Upper lobe of right lung (tissue), 1 donor: ENCODE measurements around the gene RECK. TPM values are rescaled to one million over a fixed set of nuclear protein-coding genes. Genes with fewer than 3 reads are reported as not detected.

ENCODE experiments used
- ATAC-seq: fragments of 200-7000 bp; cut with Tn5 transposase; one replicate; pipeline ENCODE4 v1.9.1; 2020; ENCODE audit warnings: mild to moderate bottlenecking, moderate library complexity
- DNase-seq: peaks from one replicate; pipeline ENCODE4 v3.0.0-alpha.2; 2020
- H3K27ac ChIP-seq: fragments of 200-600 bp; one replicate; pipeline ENCODE4 v1.8.0; 2022
- H3K27me3 ChIP-seq: fragments of 200-600 bp; one replicate; pipeline ENCODE4 v1.8.0; 2022; ENCODE audit warnings: mild to moderate bottlenecking
- H3K36me3 ChIP-seq: fragments of 200-600 bp; one replicate; pipeline ENCODE4 v1.8.0; 2022
- H3K4me1 ChIP-seq: fragments of 200-600 bp; one replicate; pipeline ENCODE4 v1.8.0; 2022
- H3K4me3 ChIP-seq: fragments of 200-600 bp; one replicate; pipeline ENCODE4 v1.8.0; 2022; ENCODE audit warnings: mild to moderate bottlenecking
- H3K9me3 ChIP-seq: fragments of 200-600 bp; one replicate; pipeline ENCODE4 v1.8.0; 2022
- CTCF ChIP-seq: fragments of 200-600 bp; IDR thresholded peaks from one replicate; pipeline ENCODE4 v1.8.0; 2022; ENCODE audit warnings: antibody characterized with exemption
- intact Hi-C: fragments of 100-400 bp; cut with DNase I; formaldehyde crosslinking; loops from one replicate; pipeline ENCODE4 v1.11.0; 2022
- total RNA-seq: library from RNA; stranded (reverse); fragmentation: NEBNext Ultra II Directional; extraction: Animal tissue kit (Norgen Biotek cat#: 25700); gene quantifications from one replicate; pipeline ENCODE4 v1.2.1, GENCODE V29; 2021
- donor health status: DM: no; HTN: yes; CAD: no; lungs with severe emphysema.

The RECK gene
- total RNA-seq, 1 donor from 2014 or later = 20.1 TPM

- no peak for TF ChIP-seq CTCF
- no peaks in the 10 kb centered on the region for H3K4me1 ChIP-seq
- H3K9me3 ChIP-seq = no peaks in the 10 kb centered on the region
- ATAC-seq (no peak), DNase-seq (no peak)
- H3K4me3 ChIP-seq = no peak overlapping the region
- no peaks in the 10 kb centered on the region for H3K27me3 ChIP-seq
- peaks cover 6% of the 10 kb centered on the region for H3K36me3 ChIP-seq
- no peak overlapping the region for H3K27ac ChIP-seq
- intact Hi-C loops = no loop called here
Observed at GRCh38 chr9:36110434-36110833, 73.7 kb downstream of the RECK start.

DNA sequence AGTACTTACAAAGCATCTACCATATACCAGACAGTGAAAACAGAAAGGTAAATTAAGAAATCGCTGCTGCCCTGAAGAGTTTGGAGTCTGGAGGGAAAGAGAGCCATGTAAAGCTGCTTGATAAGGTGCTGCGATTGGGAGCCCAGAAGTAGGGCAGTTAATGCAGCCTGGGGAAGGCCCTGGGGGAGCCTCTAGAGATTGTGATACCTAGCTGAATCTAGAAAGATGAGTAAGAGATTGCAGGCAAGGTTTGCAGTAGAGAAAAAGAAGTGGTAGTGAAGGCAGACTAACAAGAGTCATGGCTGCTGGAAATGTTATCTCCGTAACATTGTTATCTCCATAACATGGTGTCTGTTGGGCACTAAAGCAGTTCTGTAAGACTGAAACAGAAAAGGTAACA is 75.8 kb downstream of the RECK start:
- H3K4me3 ChIP-seq = no peak overlapping the region
- ATAC-seq (no peak), DNase-seq (no peak)
- no peak overlapping the region for H3K27ac ChIP-seq
- peaks cover 9% of the 10 kb centered on the region for H3K36me3 ChIP-seq
- H3K9me3 ChIP-seq = no peaks in the 10 kb centered on the region
- H3K4me1 ChIP-seq = no peaks in the 10 kb centered on the region
- TF ChIP-seq CTCF = no peak
- intact Hi-C loops = no loop called here
- no peaks in the 10 kb centered on the region for H3K27me3 ChIP-seq

- H3K4me3 ChIP-seq = no peak overlapping the region
- no peak for TF ChIP-seq CTCF
- ATAC-seq (no peak), DNase-seq (no peak)
- no peak overlapping the region for H3K27ac ChIP-seq
- no peaks in the 10 kb centered on the region for H3K9me3 ChIP-seq
- H3K36me3 ChIP-seq = peaks cover 5% of the 10 kb centered on the region
- no peaks in the 10 kb centered on the region for H3K4me1 ChIP-seq
- intact Hi-C loops = no loop called here
- no peaks in the 10 kb centered on the region for H3K27me3 ChIP-seq
Observed at GRCh38 chr9:36113999-36114398, 77.3 kb downstream of the RECK start.

DNA sequence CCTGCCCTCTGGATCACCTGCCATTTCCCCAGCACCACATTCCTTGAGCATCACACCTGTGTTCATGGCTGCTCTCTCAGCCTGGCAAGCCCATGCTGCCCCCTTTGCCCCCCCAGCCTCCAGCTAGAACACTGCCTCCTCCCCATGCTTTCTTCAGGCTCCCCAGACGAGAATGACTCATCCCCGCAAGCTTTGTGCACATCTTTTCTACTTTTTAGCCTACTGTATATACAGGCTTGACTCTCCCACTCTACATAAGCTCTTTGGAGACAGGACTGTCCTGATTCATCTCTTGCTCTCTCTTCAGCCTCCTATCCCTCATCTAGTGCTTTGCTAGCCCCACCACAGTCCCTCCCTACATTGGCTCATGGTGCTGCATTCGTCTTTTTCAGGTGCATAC is 79.9 kb downstream of the RECK start:
- Histone ChIP-seq H3K36me3 (peaks cover 3% of the 10 kb centered on the region), H3K9me3 (no peaks in the 10 kb centered on the region), H3K4me3 (no peak overlapping the region), H3K27ac (no peak overlapping the region), H3K27me3 (no peaks in the 10 kb centered on the region), H3K4me1 (no peaks in the 10 kb centered on the region)
- intact Hi-C loops = no loop called here
- TF ChIP-seq CTCF = no peak
- ATAC-seq (no peak), DNase-seq (no peak)

GRCh38 chr9:36118201-36118600 is 81.5 kb downstream of the RECK start:
- Histone ChIP-seq H3K27me3 (no peaks in the 10 kb centered on the region), H3K36me3 (peaks cover 12% of the 10 kb centered on the region), H3K27ac (no peak overlapping the region), H3K4me3 (no peak overlapping the region), H3K9me3 (no peaks in the 10 kb centered on the region), H3K4me1 (no peaks in the 10 kb centered on the region)
- DNase-seq (no peak), ATAC-seq (no peak)
- TF ChIP-seq CTCF = no peak
- intact Hi-C loops = no loop called here

DNA sequence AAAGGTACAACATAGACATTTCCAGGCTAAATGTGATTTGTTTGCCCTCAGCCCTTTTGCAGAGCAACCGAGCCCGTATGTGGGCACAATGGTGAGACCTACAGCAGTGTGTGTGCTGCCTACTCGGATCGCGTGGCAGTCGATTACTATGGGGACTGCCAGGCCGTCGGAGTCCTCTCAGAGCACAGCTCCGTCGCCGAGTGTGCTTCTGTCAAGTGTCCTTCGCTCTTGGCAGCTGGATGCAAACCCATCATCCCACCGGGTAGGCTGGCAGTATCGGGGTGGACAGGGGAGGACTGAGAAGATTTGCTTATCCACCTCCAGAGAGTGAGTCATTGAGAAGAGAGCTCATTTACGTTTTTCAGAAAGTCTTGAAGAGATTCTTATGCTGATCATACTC is 82.0 kb downstream of the RECK start:
- H3K4me3 ChIP-seq = no peak overlapping the region
- H3K4me1 ChIP-seq = no peaks in the 10 kb centered on the region
- H3K36me3 ChIP-seq = peaks cover 13% of the 10 kb centered on the region
- peak; percentile 91 for ATAC-seq
- H3K27me3 ChIP-seq = no peaks in the 10 kb centered on the region
- no peak for TF ChIP-seq CTCF
- intact Hi-C loops = no loop called here
- DNase-seq = peak; percentile 80
- H3K9me3 ChIP-seq = no peaks in the 10 kb centered on the region
- no peak overlapping the region for H3K27ac ChIP-seq
